Subcutaneous abdominal adipose tissue (tissue), 5 donors: ENCODE data around the gene ZC3H7B.
"Not testable (repeated sequence)": the region's sequence is repeated elsewhere in the genome, so short reads cannot be mapped to it uniquely, and the experiment has no call there.

Source experiments
- H3K27ac ChIP-seq: one replicate; pipeline ENCODE4 v1.7.0; 2013; ENCODE audit warnings: low read depth, mild to moderate bottlenecking, inconsistent platforms, low read length, moderate library complexity
- H3K27me3 ChIP-seq, 5 donors: one replicate each; pipeline ENCODE4 v1.7.0; 2013; ENCODE audit warnings: low read length in 5 of 5, inconsistent platforms in 1 of 5; ENCODE audit not compliant: control insufficient read depth in 5 of 5, insufficient read depth in 4 of 5
- H3K36me3 ChIP-seq, 5 donors: one replicate each; pipeline ENCODE4 v1.7.0; 2013; ENCODE audit warnings: low read length in 5 of 5; ENCODE audit not compliant: control insufficient read depth in 5 of 5, insufficient read depth in 5 of 5
- H3K4me1 ChIP-seq, 5 donors: one replicate each; pipeline ENCODE4 v1.7.0; 2013; ENCODE audit warnings: low read length in 5 of 5, mild to moderate bottlenecking in 3 of 5, moderate library complexity in 1 of 5; ENCODE audit not compliant: control insufficient read depth in 5 of 5, insufficient read depth in 5 of 5
- H3K4me3 ChIP-seq, 5 donors: one replicate each; pipeline ENCODE4 v1.7.0; 2013; ENCODE audit warnings: low read length in 5 of 5, low read depth in 1 of 5
- H3K9ac ChIP-seq, 5 donors: one replicate each; pipeline ENCODE4 v1.7.0; 2013; ENCODE audit warnings: low read length in 5 of 5, mild to moderate bottlenecking in 4 of 5, moderate library complexity in 3 of 5
- H3K9me3 ChIP-seq, 5 donors: one replicate each; pipeline ENCODE4 v1.7.0; 2013; ENCODE audit warnings: low read length in 5 of 5; ENCODE audit not compliant: control insufficient read depth in 5 of 5
- donor health status: healthy.
- donor health status: healthy.
- donor health status: healthy.
- donor health status: healthy.
- donor health status: healthy.

The ZC3H7B gene

GRCh38 chr22:41384128-41384527, 82.8 kb downstream of the ZC3H7B start:
- Histone ChIP-seq H3K4me1 (peaks cover 8 to 32% (median 30%) of the 10 kb centered on the region in 5 donors), H3K27me3 (no peaks in the 10 kb centered on the region), H3K27ac (no peak overlapping the region), H3K9me3 (no peaks in the 10 kb centered on the region), H3K9ac (no peak overlapping the region), H3K4me3 (no peak overlapping the region), H3K36me3 (peaks cover 0 to 23% (median 17%) of the 10 kb centered on the region in 5 donors)

GRCh38 chr22:41387341-41387740, 86.0 kb downstream of the ZC3H7B start:
- H3K9me3 ChIP-seq, result no peaks in the 10 kb centered on the region
- H3K9ac ChIP-seq, result no peak overlapping the region
- no peaks in the 10 kb centered on the region for H3K27me3 ChIP-seq
- no peak overlapping the region for H3K4me3 ChIP-seq
- peaks cover 5 to 45% (median 30%) of the 10 kb centered on the region in 5 donors for H3K36me3 ChIP-seq
- H3K4me1 ChIP-seq, result peaks cover 5 to 20% (median 17%) of the 10 kb centered on the region in 5 donors
- H3K27ac ChIP-seq, result no peak overlapping the region

DNA sequence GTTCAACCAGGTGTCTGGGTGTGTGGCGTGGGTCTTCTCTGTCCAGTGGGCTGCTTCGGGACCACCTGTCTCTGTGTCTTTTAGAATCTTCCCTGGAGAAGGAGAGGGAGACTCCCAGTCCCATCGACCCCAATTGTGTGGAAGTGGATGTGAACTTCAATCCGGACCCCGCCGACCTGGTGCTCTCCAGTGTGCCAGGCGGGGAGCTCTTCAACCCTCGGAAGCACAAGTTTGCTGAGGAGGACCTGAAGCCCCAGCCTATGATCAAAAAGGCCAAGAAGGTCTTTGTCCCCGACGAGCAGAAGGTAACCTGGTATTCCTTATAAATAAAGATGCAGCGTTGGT, 92.7 kb downstream of the ZC3H7B start:
- Histone ChIP-seq H3K9me3 (no peaks in the 10 kb centered on the region), H3K4me3 (peak overlapping the region in 2 of 5 donors; percentile 2 to 15), H3K4me1 (peaks cover 8 to 34% (median 21%) of the 10 kb centered on the region in 5 donors), H3K27ac (peak overlapping the region; percentile 76), H3K9ac (no peak overlapping the region), H3K36me3 (peaks cover 5 to 74% (median 64%) of the 10 kb centered on the region in 5 donors), H3K27me3 (no peaks in the 10 kb centered on the region)

DNA sequence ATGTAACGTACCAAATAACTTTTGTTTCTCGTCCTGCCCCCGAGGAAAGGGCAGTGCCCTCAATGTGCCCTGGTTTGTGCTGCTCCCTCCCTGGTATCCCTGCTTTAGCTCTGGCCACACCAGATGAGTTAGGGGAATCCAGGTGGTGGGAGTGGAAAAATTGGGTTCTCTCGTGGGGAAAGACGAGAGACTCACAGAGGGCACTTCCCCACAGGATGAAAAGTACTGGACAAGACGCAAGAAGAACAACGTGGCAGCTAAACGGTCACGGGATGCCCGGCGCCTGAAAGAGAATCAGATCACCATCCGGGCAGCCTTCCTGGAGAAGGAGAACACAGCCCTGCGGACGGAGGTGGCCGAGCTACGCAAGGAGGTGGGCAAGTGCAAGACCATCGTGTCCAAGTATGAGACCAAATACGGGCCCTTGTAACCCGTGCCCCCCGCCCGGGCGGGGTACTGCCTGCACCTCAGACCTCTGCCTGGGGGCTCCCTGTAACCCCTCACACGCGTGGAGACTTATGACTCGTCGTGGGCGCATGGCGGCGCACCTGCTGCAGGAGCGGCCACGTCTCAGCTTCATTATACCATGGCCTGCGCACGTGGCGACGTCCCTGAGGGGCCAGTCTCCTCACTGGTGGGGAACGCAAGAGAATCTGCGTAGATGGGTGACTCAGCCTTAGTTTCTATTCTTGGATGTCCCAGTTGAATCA, 94.4 kb downstream of the ZC3H7B start:
- Histone ChIP-seq H3K4me3 (no peak overlapping the region), H3K4me1 (peaks cover 8 to 34% (median 21%) of the 10 kb centered on the region in 5 donors), H3K27ac (no peak overlapping the region), H3K9ac (no peak overlapping the region), H3K9me3 (no peaks in the 10 kb centered on the region), H3K36me3 (peaks cover 3 to 68% (median 59%) of the 10 kb centered on the region in 5 donors), H3K27me3 (no peaks in the 10 kb centered on the region)

DNA sequence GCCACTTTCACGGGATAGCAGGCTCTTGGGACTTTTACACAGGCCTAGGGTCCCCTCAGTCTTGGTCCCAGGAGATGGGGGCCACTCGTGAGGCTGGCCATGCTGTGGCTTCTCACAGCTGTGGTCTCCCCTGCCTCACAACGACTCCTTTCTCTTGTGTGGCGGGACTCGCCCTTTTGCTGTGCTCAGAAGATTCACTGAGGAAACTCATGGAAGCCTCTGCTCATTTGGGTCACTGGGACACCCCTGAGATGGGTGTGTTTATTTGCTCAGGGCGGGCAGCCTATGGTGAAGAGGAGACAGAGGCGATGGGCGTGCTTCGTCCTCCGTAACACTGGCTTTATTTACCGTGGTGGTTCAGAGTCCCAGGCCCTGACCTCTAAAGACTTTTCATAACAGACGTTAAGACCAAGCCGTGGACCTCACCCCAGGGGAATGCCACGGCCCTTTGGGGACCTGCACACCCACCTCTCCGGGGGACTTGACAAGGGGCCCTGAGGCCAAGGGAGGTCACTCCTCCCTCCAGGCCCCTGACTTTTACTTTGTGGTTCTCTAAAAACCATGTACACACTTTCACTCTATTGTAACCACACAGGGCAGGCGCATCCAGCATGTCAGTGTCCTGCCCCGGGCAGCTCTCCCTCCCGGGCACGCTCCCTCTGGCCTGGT, 96.0 kb downstream of the ZC3H7B start:
- H3K4me1 ChIP-seq, result peaks cover 11 to 43% (median 29%) of the 10 kb centered on the region in 5 donors
- H3K27ac ChIP-seq, result no peak overlapping the region
- no peak overlapping the region for H3K4me3 ChIP-seq
- peaks cover 0 to 57% (median 53%) of the 10 kb centered on the region in 5 donors for H3K36me3 ChIP-seq
- H3K9me3 ChIP-seq, result no peaks in the 10 kb centered on the region
- H3K9ac ChIP-seq, result no peak overlapping the region
- H3K27me3 ChIP-seq, result no peaks in the 10 kb centered on the region

DNA sequence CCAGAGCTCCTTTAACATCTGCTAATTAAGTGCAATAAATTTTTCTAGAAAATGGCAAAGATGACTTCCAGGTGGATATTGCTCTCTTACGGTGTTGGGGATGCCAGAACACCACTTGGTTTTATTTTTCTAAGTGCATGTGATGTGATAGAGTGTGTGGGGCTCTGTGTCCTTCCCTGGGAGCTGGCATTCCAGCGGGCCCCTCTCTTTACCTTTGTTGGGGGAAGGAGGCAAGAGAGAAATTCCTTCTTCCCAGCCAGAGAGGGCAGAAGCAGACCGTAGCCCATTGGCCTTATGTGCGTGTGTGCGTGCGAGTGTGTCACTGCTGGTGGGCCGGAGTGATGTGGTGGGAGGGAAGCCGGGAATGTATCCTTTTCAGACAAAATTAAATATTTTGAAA, 97.6 kb downstream of the ZC3H7B start:
- Histone ChIP-seq H3K9me3 (no peaks in the 10 kb centered on the region), H3K27ac (no peak overlapping the region)

GRCh38 chr22:41401781-41402648, 100.7 kb downstream of the ZC3H7B start:
- peak overlapping the region in 1 of 5 donors; percentile 48 for H3K4me3 ChIP-seq
- peak overlapping the region; percentile 51 for H3K27ac ChIP-seq
- peaks cover 7 to 27% (median 22%) of the 10 kb centered on the region in 5 donors for H3K4me1 ChIP-seq

More for the DNA sequence above, 97.6 kb downstream of the ZC3H7B start:
- Histone ChIP-seq H3K4me1 (peaks cover 12 to 43% (median 29%) of the 10 kb centered on the region in 5 donors), H3K27me3 (no peaks in the 10 kb centered on the region), H3K4me3 (no peak overlapping the region), H3K9ac (no peak overlapping the region), H3K36me3 (peaks cover 0 to 55% (median 51%) of the 10 kb centered on the region in 5 donors)

DNA sequence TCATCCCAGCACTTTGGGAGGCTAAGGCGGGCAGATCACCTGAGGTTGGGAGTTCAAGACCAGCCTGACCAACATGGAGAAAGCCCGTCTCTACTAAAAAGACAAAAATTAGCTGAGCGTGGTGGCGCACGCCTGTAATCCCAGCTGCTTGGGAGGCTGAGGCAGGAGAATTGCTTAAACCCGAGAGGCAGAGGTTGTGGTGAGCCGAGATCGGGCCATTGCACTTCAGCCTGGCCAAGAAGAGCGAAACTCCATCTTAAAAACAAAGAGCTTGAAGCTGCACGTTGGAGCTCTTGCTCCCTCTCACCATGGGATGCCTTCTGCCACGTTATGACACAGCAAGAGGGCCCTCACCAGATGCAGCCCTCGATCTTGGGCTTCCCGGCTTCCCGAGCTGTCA, 101.5 kb downstream of the ZC3H7B start:
- H3K27ac ChIP-seq, result peak overlapping the region; percentile 51
- H3K36me3 ChIP-seq, result peaks cover 0 to 16% (median 12%) of the 10 kb centered on the region in 5 donors
- not testable (repeated sequence) for H3K9me3 ChIP-seq, H3K4me3 ChIP-seq, H3K9ac ChIP-seq, H3K27me3 ChIP-seq
- H3K4me1 ChIP-seq, result peaks cover 7 to 25% (median 22%) of the 10 kb centered on the region in 5 donors

More at GRCh38 chr22:41401781-41402648, 100.7 kb downstream of the ZC3H7B start:
- Histone ChIP-seq H3K9ac (peak overlapping the region in 2 of 5 donors; percentile 6), H3K36me3 (peaks cover 0 to 24% (median 20%) of the 10 kb centered on the region in 5 donors), H3K9me3 (no peaks in the 10 kb centered on the region), H3K27me3 (no peaks in the 10 kb centered on the region)

DNA sequence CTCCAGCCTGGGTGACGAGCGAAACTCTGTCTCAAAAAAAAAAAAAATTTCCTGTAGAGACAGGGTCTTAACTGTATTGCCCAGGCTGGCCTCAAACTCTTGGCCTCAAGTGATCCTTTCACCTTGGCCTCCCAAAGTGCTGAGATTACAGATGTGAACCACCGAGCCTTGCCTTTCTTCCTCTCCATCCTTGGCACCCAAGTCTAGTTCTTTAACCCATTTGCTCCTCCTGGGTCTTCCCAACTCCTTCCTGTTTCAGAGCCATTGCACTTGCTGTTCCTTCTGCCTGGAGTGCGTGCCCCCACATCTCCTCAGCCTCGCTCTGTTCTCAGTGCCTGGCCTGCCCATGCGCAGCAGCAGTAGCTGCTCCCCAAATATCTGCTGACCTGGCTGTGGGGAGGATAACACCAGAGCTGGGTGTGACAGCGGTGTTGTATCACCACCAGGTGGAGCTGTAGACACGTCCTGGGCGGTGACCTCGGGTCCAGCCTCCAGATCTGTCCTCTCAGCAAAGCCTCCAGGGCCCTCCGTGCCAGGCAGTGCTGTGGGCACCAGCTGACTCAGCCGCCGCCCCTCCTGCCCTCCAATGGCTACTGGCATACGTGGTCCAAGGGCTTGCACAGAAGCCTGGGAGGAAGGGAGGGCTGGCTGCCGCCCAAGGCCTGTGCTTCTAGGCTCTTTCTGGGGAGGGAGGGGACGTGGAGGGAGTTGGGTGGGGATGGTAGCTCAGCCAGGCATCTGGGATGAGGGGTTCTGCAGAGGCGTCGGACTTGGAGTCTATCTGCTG, 102.4 kb downstream of the ZC3H7B start:
- Histone ChIP-seq H3K9ac (no peak overlapping the region), H3K4me3 (peak overlapping the region in 1 of 5 donors; percentile 22), H3K27me3 (no peaks in the 10 kb centered on the region), H3K27ac (no peak overlapping the region), H3K9me3 (no peaks in the 10 kb centered on the region), H3K4me1 (peaks cover 7 to 25% (median 22%) of the 10 kb centered on the region in 5 donors), H3K36me3 (peaks cover 0 to 7% (median 4%) of the 10 kb centered on the region in 5 donors)
